Stimulated activated CD8-positive, alpha-beta memory T cell treated with anti-CD3 and anti-CD28 coated beads, Interleukin-2, amount 100 ng/mL, for 1 hour (primary cell): ENCODE data around the gene SLC25A23.

Source experiments
- DNase-seq, 2 donors: peaks; one replicate each; pipeline ENCODE4 v3.0.0-alpha.2; 2020; ENCODE audit warnings: low read depth in 2 of 2

SLC25A23 gene

DNA sequence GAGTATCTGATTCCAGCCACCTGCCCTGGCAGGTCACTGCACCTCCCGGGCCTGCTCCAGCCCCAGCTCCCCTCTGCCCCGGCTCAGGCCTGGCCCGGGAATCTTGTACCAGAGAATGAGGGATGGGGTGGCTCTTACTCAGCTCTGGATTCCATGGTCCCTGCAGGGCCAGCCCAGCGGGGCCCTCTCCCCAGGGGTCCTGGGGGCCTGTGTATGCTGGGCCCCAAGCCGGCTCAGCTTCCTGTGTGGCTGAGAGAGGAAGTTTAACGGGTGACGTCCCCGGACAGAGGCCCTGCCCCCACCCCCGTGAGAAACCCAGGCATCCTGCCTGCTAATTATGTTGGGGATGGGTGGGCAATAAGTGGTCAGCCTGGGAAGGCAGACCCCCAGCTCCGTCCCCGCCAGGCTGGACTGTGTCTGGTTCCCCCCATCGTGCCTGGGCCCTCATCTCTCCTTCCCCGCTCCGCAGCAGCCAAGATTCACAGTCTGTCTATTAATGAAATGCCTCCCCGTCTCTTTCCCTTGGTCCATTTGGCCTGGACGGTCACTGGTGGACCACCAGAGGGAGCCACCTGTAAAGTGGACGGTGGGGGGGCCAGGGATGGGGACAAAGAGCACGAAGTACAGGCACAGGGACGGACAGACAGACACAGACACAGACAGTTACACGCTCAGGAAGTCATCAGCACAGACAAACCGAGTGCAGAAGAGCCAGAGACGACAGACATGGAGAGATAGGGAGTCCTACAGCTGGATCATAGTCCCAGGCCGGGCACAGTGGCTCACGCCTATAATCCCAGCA is 22.1 kb upstream of the SLC25A23 start, which contains the start of gene DENND1C:
Gene DENND1C, minus strand, starts transcription at position 247 of the 802 bp plus-strand sequence. Its CDS starts 92 bp downstream, at position 155.
- peak; percentile 39 to 53 for DNase-seq

DNA sequence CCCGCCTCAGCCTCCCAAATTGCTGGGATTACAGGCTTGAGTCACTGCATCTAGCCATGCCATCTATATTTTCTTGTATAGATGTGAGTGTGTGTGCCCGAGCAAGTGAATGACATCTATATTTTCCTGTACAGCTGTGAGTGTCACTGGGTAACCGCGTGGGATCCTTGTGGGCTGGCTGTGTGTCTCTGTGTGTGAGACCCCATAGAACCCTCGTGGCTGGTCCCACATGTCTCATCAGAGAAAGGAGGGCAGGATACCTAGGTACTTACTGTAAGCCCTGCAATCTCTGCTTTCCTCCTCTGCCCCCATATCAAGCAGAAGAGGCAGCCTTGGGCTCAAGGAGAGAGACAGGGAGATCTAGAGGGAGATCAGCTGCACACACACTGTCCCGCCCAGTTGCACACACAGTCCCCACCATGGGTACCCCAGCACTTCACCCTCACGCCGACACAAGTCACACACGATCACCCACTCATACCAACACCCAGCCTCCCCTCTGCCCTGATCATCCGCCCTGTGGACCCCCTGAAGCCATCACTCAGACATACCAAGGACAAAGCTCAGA is 21.3 kb upstream of the SLC25A23 start:
- no peak for DNase-seq

DNA sequence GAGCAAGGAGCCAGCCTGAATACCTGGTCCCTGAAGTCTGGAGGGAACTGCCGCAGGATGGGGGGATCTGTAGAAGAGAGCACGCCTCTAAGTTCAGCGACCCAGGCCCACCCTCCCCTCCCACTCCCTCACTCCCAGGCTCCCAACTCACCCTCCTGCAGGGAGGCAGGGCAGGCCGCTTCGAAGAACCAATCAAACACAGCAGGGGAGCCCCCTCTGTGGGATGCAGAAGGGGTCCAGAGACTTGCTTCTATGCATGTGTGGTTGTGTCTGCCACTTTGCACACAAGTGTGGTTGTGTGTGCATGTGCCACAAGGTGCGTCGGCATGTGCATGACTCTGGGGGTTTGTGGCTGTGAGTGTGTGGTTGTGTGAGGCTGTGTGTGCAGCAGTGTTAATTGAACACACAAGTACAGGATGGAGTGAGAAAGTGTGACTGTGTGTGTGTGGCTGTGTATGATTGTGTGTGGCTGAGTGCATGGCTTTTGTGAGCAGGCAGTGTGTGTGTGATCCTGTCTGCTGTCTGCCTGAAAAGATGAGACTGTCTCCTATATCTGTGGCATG is 20.3 kb upstream of the SLC25A23 start:
- no peak for DNase-seq

DNA sequence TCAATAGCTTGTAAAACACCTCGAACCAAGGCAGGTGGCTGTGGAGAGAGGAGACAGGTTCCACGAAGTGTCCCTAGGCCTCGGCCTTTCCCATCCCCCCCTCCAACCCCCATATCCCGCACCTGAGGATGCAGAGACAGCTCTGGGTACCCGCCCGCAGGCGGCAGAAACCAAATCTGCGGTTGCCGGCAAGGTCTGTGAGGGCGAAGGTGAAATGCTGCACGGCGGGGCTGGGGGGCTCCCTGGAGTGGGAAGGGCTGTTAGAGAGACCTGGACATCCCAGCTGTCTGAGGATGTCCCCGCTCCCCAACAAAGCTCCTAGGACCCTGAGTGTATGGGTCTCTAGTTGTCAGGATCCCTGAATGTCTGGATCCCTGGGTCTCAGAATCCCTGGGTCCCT is 19.2 kb upstream of the SLC25A23 start:
- DNase-seq: no peak

DNA sequence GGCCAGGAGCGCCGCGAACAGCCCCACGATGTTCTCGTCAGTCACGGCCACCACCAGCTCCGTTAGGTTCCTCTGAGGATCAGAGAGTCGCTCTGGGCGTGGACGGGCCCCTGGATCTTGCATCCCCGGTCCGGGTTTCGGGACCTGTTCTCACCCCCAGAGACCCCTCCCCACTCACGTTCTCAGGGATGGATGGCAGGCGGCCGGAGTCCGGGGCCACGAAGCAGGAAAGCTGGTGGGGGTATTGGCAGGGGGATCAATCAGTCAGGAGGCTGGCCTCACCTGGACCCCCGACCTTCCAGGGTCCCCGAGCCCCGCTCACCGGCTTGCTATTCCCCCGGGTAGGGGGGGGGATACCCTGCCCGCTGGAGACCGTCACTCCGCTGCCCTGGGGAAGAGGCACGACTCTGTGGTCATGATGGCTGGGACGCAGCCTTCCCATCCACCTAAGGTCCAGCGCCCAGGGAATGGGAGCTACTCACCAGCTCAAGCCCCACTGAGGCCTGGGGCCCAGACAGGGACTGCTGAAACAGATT is 17.4 kb upstream of the SLC25A23 start:
- DNase-seq: no peak

DNA sequence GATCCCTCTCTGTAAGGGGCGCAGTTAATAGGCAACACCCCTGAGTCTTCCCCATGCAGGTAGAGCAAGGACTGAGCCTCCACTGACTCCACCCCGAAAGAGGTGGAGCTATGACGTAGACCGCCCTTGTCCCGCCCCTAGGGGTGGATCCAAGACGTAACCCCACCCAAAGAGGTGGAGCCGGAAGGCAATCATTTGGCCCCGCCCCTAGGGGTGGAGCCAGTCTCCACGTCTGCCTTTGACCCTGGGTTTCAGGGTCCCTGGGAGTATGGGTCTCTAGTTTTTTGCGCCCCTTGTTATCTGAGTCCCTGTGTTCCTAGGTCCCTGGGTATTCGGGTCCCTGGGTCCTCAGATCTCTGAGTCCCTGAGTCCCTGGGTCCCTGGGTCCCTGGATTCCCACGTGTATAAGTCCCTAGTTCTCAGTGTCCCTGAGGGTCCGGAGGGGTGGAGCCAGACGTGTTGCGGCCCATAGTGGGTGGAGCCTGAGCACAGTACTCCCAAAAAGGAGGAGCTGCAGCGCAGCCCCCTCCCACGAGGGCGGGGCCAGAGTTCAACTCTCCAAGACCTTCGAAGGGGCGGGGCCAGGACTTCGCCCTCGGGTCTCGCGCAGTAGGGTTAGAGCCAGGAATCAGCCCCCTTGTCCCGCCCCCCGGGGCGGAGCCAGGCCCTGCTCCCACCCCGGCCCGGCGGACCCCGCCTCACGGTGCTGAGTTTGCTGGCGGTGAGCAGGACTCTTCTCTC is 16.7 kb upstream of the SLC25A23 start:
- DNase-seq: peak; percentile 34 to 48

DNA sequence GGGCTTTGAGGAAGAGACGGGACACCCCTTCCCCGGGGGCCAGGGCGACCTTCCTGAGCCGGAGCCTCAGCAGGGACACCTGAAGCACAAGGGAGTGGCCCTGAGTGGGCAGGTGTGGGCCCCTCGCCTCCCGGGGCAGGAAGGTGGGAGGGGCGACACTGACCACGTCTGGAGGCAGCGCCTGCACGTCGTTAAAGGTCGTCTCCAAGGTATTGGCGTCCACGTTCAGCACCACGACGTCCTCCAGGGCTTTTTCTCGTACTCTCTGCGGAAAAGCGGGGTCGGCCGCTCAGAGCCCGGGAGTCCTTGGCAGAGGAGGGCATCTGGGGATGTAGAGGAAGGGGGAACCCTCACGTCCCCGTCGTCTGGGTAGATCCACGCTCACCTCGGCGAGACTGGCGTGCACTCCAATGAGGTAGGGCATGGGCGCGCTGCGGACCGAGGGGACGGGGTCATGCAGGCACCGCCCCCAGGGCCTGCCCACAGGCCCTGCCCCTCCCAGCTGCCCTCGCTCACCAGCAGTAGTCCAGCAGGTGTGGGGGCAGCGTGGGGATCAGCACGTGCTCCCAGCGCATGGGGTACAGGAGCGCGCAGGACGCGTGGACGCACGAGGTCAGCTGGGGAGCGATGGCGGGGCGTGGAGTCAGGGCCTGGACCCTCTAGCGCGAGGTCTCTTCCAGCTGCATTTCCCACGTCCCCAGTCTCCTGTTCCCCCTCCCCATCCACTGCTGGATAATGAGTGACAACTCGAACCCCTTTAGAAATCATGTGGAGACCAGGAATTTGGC is 15.9 kb upstream of the SLC25A23 start:
- no peak for DNase-seq

DNA sequence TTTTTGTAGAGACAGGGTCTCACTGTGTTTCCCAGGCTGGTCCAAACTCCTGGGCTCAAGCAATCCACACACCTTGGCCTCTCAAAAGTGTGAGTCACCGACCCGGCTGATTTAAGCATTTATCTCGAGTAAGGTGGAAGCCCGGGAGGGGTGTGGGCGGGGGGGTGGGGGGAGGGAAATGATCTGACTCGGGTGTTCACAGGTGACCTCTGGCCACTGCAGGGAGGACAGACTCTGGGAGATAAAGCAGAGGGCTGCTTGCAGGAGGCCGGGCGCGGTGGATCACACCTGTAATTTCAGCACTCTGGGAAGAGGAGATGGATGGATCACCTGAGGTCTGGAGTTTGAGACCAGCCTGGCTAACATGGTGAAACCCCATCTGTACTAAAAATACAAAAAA is 14.1 kb upstream of the SLC25A23 start:
- DNase-seq: no peak

DNA sequence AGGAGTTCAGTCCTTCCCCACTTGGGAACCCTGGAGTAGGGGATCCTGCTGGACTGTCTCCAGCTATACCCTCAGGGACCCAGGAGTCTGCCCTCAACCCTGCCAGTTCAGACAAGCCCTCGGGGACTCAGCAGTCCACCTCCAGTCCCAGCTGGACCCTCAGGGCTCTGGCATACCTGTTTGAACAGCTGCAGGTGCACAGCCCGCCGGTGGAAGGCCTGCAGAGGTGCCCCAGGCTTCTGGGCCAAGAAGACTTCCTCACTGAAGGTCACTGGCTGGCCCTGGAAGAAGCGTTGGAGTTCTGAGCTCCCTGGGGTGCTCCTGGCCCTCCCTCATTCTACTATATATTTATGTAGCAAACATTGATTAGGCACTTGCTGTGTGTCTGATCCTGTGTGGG is 13.1 kb upstream of the SLC25A23 start:
- DNase-seq: no peak

DNA sequence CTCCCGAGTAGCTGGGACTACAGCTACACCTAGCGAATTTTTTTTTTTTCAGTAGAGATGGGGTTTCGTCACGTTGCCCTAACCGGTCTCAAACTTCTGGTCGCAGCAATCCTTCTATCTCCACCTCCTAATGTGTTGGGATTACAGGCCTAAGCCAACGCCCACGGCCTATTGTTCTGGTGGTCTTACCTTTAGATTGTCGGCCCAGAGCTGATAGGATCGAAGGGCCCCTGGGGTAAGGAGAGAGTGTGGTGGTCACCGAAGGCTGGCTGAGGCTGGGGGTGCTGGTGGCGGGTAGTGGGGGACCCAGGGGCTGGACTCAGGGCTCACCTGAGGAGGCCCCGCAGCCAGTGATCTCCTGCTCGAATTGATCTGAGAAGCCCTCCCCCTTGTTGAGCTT is 11.5 kb upstream of the SLC25A23 start:
- DNase-seq: no peak

DNA sequence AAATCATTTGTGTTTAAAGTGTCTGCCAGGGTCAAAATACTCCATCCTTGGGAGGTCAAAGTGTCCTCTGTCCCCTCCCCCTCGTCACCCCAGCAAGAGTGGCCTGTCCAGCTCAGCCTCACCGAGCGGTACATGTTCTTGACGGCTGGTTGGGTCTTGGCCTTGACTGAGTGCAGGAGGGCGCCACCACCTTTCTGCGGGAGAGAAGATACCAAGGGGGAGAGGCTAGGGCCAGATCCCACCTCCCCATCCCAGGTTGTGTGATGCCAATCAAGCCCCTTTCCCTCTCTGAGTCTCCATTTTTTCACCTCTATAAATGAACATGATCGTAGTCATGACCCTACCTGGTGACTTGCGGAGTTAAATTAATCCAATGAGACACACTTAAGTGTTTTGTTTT is 10.6 kb upstream of the SLC25A23 start:
- DNase-seq: no peak

DNA sequence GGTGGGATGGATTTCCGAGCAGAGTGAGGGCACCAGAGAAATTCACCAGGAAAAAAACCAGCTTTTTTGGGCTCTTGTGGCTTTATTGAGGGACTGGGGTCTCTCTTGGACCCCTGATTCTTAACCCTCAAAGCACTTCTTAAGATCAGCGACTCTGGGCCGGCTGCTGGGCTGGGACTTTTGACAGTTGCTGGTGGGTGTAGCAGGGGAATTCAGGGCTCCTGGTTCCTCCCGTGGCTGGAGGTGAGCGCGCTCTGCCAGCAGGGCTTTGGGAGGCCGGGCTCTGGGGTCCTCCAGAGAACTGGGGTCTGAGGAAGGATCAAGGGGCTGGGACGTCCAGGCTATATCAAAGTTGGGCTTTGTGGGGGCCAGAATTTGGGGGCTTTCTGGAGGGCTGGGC is 7.8 kb upstream of the SLC25A23 start:
- no peak for DNase-seq

DNA sequence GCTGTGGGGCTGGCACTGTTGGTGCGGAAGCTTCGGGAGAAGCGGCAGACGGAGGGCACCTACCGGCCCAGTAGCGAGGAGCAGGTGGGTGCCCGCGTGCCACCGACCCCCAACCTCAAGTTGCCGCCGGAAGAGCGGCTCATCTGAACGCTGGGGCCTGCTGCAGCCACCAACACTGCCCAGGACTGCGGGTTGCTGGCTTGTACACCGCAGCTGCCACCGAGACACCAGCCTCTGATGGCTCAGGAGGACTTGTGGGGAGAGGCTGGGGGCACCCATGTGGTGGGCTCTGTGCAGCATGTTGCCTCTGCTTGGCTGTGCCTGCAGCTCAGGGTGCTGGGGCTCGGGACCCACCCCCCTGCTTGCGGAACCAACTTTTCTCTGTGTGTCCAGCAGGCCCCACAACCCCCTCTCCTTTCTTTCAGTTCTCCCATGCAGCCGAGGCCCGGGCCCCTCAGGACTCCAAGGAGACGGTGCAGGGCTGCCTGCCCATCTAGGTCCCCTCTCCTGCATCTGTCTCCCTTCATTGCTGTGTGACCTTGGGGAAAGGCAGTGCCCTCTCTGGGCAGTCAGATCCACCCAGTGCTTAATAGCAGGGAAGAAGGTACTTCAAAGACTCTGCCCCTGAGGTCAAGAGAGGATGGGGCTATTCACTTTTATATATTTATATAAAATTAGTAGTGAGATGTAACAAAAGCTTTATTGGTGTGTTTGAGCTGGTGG is 7.1 kb upstream of the SLC25A23 start:
- no peak for DNase-seq

DNA sequence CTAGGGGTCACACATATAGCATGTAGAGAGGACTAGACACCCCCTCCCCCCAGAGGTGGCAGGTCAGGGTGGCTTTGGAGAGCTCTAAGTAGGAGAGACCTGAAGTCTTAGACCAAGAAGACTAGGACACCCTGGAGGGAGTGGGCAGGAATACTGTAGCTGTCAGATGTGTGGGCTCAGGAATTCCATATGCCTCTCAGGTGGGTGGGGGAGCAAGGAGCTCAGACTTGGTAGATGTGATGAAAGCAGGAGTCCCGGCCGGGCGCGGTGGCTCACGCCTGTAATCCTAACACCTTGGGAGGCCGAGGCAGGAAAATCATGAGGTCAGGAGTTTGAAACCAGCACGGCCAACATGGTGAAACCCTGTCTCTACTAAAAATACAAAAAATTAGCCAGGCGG is 6.1 kb upstream of the SLC25A23 start:
- no peak for DNase-seq

DNA sequence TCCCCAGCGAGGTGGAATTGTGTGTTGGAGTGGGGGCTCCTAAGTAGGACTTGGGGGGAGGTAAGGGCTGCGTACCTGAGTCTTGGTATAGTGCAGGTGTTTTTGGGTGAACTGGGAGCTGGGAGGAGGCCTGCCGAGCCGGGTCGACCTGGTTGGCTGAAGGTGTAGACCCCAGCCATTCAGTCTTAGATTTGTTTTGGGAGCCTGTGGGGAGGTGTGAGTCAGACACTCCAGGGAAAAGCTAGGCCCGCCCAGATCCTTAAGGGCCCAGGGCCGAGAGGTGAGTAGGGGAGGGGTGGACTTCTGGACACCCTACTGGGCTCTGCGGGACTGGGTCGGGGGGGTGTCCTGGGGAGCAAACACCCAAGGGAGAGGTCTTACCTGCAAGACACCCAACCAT is 5.4 kb upstream of the SLC25A23 start:
- DNase-seq: no peak

DNA sequence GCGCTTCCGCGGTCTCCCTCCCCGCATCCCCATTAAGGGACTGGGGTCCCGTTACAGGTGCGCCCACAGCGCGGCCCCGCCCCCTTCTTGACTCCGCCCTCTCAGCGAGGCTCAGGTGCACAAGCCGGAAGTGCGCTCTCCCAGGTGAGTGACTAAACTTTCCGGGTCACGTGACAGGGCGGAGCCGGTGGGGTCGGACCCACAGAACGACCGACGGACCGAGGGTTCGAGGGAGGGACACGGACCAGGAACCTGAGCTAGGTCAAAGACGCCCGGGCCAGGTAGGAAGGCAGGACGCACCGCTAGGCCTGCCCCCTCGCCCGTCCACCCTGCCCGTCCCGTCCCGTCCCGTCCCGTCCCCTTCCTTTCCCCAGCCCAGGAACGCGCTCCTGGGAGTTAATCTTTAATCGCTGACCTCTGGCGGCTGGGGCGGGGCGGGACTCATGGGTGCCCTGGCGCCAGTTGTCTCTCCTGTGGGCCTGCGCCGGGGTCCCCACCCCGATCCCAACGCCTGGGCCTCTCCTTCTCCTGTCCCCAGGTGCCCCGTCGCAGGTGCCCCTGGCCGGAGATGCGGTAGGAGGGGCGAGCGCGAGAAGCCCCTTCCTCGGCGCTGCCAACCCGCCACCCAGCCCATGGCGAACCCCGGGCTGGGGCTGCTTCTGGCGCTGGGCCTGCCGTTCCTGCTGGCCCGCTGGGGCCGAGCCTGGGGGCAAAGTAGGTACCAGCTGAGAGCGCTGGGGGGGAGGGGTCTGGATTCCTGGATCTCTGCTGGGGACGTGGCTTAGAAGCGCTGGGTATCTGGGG is 4.7 kb upstream of the SLC25A23 start, which contains the start of gene CRB3:
Gene CRB3, plus strand, starts transcription at position 202 of the 804 bp plus-strand sequence. Its CDS starts 431 bp downstream, at position 633.
- no peak for DNase-seq

DNA sequence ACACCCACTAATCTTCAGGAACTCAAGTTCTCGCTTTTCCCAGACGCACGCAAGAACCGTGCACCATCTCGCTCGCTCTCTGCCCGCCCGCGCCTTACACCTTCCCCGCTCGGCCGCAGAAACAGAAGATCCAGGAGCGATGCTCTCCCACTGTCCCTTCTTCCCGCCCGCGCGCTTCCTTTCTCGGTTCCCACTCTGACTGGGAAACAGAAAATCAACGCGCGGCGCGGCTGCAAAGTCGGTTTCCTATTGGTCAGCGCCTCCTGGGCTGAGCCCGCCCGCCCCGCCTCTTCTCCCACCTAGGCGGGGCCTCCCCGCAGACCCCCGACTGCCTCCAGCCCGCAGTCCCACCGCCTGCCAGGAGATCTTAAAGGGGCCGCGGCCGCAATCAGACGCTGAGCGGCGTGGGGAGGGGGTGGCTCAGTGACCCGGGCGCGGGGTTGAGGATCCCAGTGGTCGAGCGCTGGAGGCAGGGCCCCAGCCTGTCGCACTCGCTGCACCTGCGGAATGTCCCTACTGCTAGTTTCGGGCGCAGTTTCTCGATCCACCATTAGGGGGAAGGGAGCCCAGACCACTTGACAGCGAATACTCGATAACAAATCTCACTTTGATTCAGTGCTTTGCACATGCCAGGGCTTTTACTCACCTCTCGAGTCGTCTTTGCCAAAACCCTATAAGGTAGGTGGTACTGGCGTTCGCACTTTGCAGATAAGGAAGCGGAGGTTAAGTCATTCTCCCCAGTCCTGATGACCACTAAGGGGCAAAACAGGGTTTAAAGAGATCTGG is 700 bp upstream of the SLC25A23 start:
- peak; percentile 92 to 96 for DNase-seq

DNA sequence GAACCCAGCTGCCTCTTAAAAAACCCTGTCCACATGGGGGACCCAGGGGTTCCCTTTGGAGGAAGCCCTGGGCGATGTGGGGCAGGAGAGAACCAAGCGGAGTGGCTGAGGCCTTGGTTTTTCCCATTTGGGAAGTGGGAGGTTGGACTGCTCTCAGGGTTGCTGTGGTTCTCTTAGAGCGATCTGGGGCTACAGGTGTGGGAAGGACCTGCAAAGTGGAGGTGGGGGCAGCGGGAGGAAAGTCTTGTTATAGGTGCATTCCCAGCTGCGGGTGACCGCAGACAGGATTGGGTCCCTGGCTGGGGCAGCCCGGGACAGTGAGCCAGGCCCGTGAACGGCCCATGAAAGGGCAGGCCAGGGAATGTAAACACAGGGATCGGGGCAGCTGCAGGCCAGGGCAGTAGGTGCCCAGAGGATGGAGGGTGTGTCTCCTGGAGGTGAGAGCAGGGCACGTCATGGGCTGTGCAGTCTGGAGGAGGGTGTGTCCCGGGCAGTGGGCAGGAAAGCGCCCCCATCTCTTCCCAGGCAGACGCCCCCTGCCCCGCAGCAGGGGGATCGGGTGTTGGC is 814 bp downstream of the SLC25A23 start:
- no peak for DNase-seq
